ENCODE measurements around the gene TBCCD1.

Gene TBCCD1

GRCh38 chr3:186566772-186567071 lies 417 bp downstream of the TBCCD1 start:
- in situ Hi-C loops (cut with MboI; ENCODE audit: low pct_unique_long_range_greater_than_20kb, low sequenced_read_pairs, unreplicated experiment) = no loop called here
- no peak for DNase-seq (ENCODE audit: low spot score)

GRCh38 chr3:186564586-186564985 lies 2.6 kb downstream of the TBCCD1 start:
- TF ChIP-seq, protein P1, sequence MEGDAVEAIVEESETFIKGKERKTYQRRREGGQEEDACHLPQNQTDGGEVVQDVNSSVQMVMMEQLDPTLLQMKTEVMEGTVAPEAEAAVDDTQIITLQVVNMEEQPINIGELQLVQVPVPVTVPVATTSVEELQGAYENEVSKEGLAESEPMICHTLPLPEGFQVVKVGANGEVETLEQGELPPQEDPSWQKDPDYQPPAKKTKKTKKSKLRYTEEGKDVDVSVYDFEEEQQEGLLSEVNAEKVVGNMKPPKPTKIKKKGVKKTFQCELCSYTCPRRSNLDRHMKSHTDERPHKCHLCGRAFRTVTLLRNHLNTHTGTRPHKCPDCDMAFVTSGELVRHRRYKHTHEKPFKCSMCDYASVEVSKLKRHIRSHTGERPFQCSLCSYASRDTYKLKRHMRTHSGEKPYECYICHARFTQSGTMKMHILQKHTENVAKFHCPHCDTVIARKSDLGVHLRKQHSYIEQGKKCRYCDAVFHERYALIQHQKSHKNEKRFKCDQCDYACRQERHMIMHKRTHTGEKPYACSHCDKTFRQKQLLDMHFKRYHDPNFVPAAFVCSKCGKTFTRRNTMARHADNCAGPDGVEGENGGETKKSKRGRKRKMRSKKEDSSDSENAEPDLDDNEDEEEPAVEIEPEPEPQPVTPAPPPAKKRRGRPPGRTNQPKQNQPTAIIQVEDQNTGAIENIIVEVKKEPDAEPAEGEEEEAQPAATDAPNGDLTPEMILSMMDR (IDR thresholded peaks at IDR 0.05; ENCODE audit: extremely low read depth, insufficient read depth, missing control alignments) = no peak
- DNase-seq (ENCODE audit: low spot score) = no peak
- in situ Hi-C loops (cut with MboI; ENCODE audit: low pct_unique_long_range_greater_than_20kb, low sequenced_read_pairs, unreplicated experiment) = no loop called here

More at GRCh38 chr3:186566772-186567071, 417 bp downstream of the TBCCD1 start:
- TF ChIP-seq, protein P1 (IDR thresholded peaks at IDR 0.05; ENCODE audit: extremely low read depth, insufficient read depth, missing control alignments) = no peak

DNA sequence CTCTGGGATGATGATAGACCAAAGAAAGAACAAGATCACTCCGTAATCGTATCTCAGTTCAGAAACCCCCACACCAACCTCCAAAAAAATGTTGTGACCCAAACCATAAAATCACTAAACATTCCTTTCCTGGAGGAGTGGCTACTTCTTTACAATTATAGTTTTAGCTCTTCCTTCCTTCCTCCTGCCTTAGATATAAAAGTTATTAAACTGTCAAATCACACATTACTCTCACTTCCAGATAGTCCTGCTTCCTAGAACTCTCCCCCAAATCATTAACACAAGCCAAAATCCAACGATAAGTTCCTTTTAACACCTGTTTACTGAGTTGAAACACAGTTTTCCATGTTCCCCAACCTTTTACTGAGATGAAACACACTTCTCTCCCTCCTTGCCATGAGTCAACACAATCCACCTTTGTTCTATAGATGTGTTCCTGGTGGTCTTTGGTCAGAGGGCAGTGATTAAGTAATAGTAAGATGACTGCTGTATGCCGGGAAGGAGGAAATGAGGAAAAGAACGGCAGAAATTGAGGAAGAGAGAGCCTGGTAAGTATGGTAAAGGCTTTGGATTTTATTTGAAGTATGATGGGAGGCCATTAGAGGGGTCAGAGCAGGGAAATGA lies 14.6 kb downstream of the TBCCD1 start:
- DNase-seq (ENCODE audit: low spot score) = no peak
- in situ Hi-C loops (cut with MboI; ENCODE audit: low pct_unique_long_range_greater_than_20kb, low sequenced_read_pairs, unreplicated experiment) = no loop called here
- TF ChIP-seq, protein P1 (IDR thresholded peaks at IDR 0.05; ENCODE audit: extremely low read depth, insufficient read depth, missing control alignments) = no peak

GRCh38 chr3:186551387-186551786 lies 15.8 kb downstream of the TBCCD1 start:
- DNase-seq (ENCODE audit: low spot score) = no peak
- TF ChIP-seq, protein P1 (IDR thresholded peaks at IDR 0.05; ENCODE audit: extremely low read depth, insufficient read depth, missing control alignments) = no peak
- in situ Hi-C loops (cut with MboI; ENCODE audit: low pct_unique_long_range_greater_than_20kb, low sequenced_read_pairs, unreplicated experiment) = no loop called here

GRCh38 chr3:186549497-186549896 lies 17.6 kb downstream of the TBCCD1 start:
- DNase-seq (ENCODE audit: low spot score) = no peak
- in situ Hi-C loops (cut with MboI; ENCODE audit: low pct_unique_long_range_greater_than_20kb, low sequenced_read_pairs, unreplicated experiment) = loop anchor here (10.0 kb wide), 1 partner anchor 565 kb away; no protein-coding TSS in a partner anchor
- TF ChIP-seq, protein P1 (IDR thresholded peaks at IDR 0.05; ENCODE audit: extremely low read depth, insufficient read depth, missing control alignments) = no peak

GRCh38 chr3:186544281-186544680 lies 22.9 kb downstream of the TBCCD1 start, which contains the start of gene CRYGS:
Gene CRYGS, minus strand, starts transcription at chr3:186544380. Its CDS starts 54 bp downstream, at chr3:186544326.
- TF ChIP-seq, protein P1 (IDR thresholded peaks at IDR 0.05; ENCODE audit: extremely low read depth, insufficient read depth, missing control alignments) = no peak
- DNase-seq (ENCODE audit: low spot score) = no peak
- in situ Hi-C loops (cut with MboI; ENCODE audit: low pct_unique_long_range_greater_than_20kb, low sequenced_read_pairs, unreplicated experiment) = loop anchor here (10.0 kb wide), 1 partner anchor 559 kb away; no protein-coding TSS in a partner anchor
